WTC11 (cell line): Measurements from ENCODE around the gene IL6ST. TPM values are rescaled to one million over a fixed set of nuclear protein-coding genes. Genes with fewer than 3 reads are reported as not detected.

Source experiments
- ATAC-seq: fragments of 200-7000 bp; cut with Tn5 transposase; 2 replicates; pipeline ENCODE4 v1.10.0; 2021; ENCODE audit warnings: mild to moderate bottlenecking, moderate library complexity
- CTCF ChIA-PET: fragments of 300-600 bp; sonication (Branson Sonifier 250); formaldehyde crosslinking; loops from one replicate; lab custom pipeline; 2021; ENCODE audit warnings: antibody characterized with exemption; lab: Charles Lee
- POLR2A ChIA-PET: fragments of 350-600 bp; sonication (Branson Sonifier 250); formaldehyde crosslinking; loops from one replicate; lab custom pipeline; 2021; ENCODE audit warnings: antibody characterized with exemption; lab: Charles Lee
- DNase-seq: peaks from one replicate; pipeline ENCODE4 v3.0.0; 2021; ENCODE audit warnings: low spot score
- H3K27ac Mint-ChIP-seq: 2 replicates; pipeline ENCODE4 v1.8.0; 2021; ENCODE audit warnings: mixed read lengths
- H3K27me3 Mint-ChIP-seq: 2 replicates; pipeline ENCODE4 v1.8.0; 2021; ENCODE audit warnings: low read depth, mild to moderate bottlenecking, moderate library complexity, mixed read lengths
- H3K36me3 Mint-ChIP-seq: 2 replicates; pipeline ENCODE4 v1.8.0; 2021; ENCODE audit warnings: mixed read lengths
- H3K4me1 Mint-ChIP-seq: 2 replicates; pipeline ENCODE4 v1.8.0; 2022; ENCODE audit warnings: mixed read lengths
- H3K4me3 Mint-ChIP-seq: 2 replicates; pipeline ENCODE4 v1.8.0; 2021; ENCODE audit warnings: mild to moderate bottlenecking, moderate library complexity, mixed read lengths
- H3K9me3 Mint-ChIP-seq: 2 replicates; pipeline ENCODE4 v1.8.0; 2021; ENCODE audit warnings: mixed read lengths
- CREB1 ChIP-seq: sonication (generic); formaldehyde crosslinking; IDR thresholded peaks from 2 replicates; pipeline ENCODE4 v1.8.0; 2023; ENCODE audit warnings: mild to moderate bottlenecking, missing genetic modification reagents
- E2F5 ChIP-seq: sonication (generic); formaldehyde crosslinking; IDR thresholded peaks from 2 replicates; pipeline ENCODE4 v1.8.1; 2022; ENCODE audit warnings: mild to moderate bottlenecking, moderate library complexity, missing genetic modification reagents
- FOXJ3 ChIP-seq: sonication (generic); formaldehyde crosslinking; IDR thresholded peaks from 2 replicates; pipeline ENCODE4 v1.9.0; 2021; ENCODE audit warnings: missing genetic modification reagents, mild to moderate bottlenecking, borderline replicate concordance
- JUN ChIP-seq: sonication (generic); formaldehyde crosslinking; IDR thresholded peaks from 2 replicates; pipeline ENCODE4 v1.8.0; 2023; ENCODE audit warnings: mild to moderate bottlenecking, missing genetic modification reagents
- NFATC4 ChIP-seq: fragments of 250-450 bp; sonication (Bioruptor Pico); IDR thresholded peaks from 2 replicates; pipeline ENCODE4 v1.9.0; 2021; ENCODE audit warnings: mild to moderate bottlenecking
- NR2C2 ChIP-seq: sonication (generic); formaldehyde crosslinking; IDR thresholded peaks from 2 replicates; pipeline ENCODE4 v1.8.0; 2022; ENCODE audit warnings: mild to moderate bottlenecking, missing genetic modification reagents
- PRDM15 ChIP-seq: sonication (generic); formaldehyde crosslinking; IDR thresholded peaks from 2 replicates; pipeline ENCODE4 v1.8.0; 2022; ENCODE audit warnings: missing genetic modification reagents
- TP53 ChIP-seq: sonication (generic); formaldehyde crosslinking; IDR thresholded peaks from 2 replicates; pipeline ENCODE4 v1.8.1; 2023; ENCODE audit warnings: mild to moderate bottlenecking, missing genetic modification reagents
- ZNF512 ChIP-seq: sonication (generic); formaldehyde crosslinking; IDR thresholded peaks from 2 replicates; pipeline ENCODE4 v1.8.1; 2022; ENCODE audit warnings: missing genetic modification reagents, borderline replicate concordance
- ZNF671 ChIP-seq: fragments of 250-450 bp; sonication (Bioruptor Pico); IDR thresholded peaks from 2 replicates; pipeline ENCODE4 v1.8.0; 2021; ENCODE audit warnings: mild to moderate bottlenecking
- total RNA-seq: library from RNA; stranded (reverse); gene quantifications from 3 replicates; pipeline ENCODE4 v1.2.3, GENCODE V29; 2021
- TF ChIP-seq, protein P1 (sequence below): sonication (generic); formaldehyde crosslinking; IDR thresholded peaks from 2 replicates; pipeline ENCODE4 v1.8.1; 2022; ENCODE audit warnings: low read depth, mild to moderate bottlenecking, moderate library complexity, missing genetic modification reagents, borderline replicate concordance
- TF ChIP-seq, protein P2 (sequence below): fragments of 250-450 bp; sonication (Bioruptor Pico); IDR thresholded peaks from 2 replicates; pipeline ENCODE4 v1.9.0; 2021; ENCODE audit warnings: mild to moderate bottlenecking
- TF ChIP-seq, protein P3 (sequence below): fragments of 250-450 bp; sonication (Bioruptor Pico); IDR thresholded peaks from 2 replicates; pipeline ENCODE4 v1.8.0; 2021; ENCODE audit warnings: mild to moderate bottlenecking

The IL6ST gene
- total RNA-seq, 1 experiment from 2014 or later, result 8.4 TPM

GRCh38 chr5:55927861-55928655, 66.7 kb downstream of the IL6ST start:
- Mint-ChIP-seq H3K4me1 (peaks cover 9% of the 10 kb centered on the region), H3K9me3 (0 out of 2 replicates have a peak, but pooled peaks cover 3% of the 10 kb centered on the region), H3K27me3 (no peaks in the 10 kb centered on the region; the same call in 1 of the 2 replicates), H3K4me3 (no peak overlapping the region), H3K27ac (no peak overlapping the region), H3K36me3 (no peaks in the 10 kb centered on the region)
- TF ChIP-seq PRDM15 (CRISPR knock-in tag) (no peak), CREB1 (CRISPR knock-in tag) (no peak), TP53 (CRISPR knock-in tag) (no peak), ZNF671 (CRISPR knock-in tag) (no peak), NR2C2 (CRISPR knock-in tag) (no peak), NFATC4 (CRISPR knock-in tag) (no peak), E2F5 (no peak), ZNF512 (CRISPR knock-in tag) (no peak), JUN (CRISPR knock-in tag) (no peak), FOXJ3 (CRISPR knock-in tag) (no peak)
- TF ChIP-seq, protein P1, sequence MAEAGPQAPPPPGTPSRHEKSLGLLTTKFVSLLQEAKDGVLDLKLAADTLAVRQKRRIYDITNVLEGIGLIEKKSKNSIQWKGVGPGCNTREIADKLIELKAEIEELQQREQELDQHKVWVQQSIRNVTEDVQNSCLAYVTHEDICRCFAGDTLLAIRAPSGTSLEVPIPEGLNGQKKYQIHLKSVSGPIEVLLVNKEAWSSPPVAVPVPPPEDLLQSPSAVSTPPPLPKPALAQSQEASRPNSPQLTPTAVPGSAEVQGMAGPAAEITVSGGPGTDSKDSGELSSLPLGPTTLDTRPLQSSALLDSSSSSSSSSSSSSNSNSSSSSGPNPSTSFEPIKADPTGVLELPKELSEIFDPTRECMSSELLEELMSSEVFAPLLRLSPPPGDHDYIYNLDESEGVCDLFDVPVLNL (CRISPR knock-in tag), result no peak
- TF ChIP-seq, protein P2, sequence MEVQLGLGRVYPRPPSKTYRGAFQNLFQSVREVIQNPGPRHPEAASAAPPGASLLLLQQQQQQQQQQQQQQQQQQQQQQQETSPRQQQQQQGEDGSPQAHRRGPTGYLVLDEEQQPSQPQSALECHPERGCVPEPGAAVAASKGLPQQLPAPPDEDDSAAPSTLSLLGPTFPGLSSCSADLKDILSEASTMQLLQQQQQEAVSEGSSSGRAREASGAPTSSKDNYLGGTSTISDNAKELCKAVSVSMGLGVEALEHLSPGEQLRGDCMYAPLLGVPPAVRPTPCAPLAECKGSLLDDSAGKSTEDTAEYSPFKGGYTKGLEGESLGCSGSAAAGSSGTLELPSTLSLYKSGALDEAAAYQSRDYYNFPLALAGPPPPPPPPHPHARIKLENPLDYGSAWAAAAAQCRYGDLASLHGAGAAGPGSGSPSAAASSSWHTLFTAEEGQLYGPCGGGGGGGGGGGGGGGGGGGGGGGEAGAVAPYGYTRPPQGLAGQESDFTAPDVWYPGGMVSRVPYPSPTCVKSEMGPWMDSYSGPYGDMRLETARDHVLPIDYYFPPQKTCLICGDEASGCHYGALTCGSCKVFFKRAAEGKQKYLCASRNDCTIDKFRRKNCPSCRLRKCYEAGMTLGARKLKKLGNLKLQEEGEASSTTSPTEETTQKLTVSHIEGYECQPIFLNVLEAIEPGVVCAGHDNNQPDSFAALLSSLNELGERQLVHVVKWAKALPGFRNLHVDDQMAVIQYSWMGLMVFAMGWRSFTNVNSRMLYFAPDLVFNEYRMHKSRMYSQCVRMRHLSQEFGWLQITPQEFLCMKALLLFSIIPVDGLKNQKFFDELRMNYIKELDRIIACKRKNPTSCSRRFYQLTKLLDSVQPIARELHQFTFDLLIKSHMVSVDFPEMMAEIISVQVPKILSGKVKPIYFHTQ (CRISPR knock-in tag), result no peak
- TF ChIP-seq, protein P3, sequence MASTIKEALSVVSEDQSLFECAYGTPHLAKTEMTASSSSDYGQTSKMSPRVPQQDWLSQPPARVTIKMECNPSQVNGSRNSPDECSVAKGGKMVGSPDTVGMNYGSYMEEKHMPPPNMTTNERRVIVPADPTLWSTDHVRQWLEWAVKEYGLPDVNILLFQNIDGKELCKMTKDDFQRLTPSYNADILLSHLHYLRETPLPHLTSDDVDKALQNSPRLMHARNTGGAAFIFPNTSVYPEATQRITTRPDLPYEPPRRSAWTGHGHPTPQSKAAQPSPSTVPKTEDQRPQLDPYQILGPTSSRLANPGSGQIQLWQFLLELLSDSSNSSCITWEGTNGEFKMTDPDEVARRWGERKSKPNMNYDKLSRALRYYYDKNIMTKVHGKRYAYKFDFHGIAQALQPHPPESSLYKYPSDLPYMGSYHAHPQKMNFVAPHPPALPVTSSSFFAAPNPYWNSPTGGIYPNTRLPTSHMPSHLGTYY (CRISPR knock-in tag), result no peak
- POLR2A ChIA-PET, result interaction anchor here (0.6 kb wide), 2 partner anchors 66 to 260 kb away, joined by 3 read pairs; no protein-coding TSS in a partner anchor
- DNase-seq, result no peak
- CTCF ChIA-PET, result no interaction called here
- ATAC-seq, result no peak
